HG03175 (cell line): ENCODE results near the gene ESRRB.
"Not testable (repeated sequence)": the region's sequence is repeated elsewhere in the genome, so short reads cannot be mapped to it uniquely, and the experiment has no call there.

Experiments used
- ATAC-seq: cut with Tn5 transposase; IDR thresholded peaks from one replicate; pipeline ENCODE4 v1.9.1; 2021; ENCODE audit warnings: mild to moderate bottlenecking, moderate library complexity; ENCODE audit not compliant: unreplicated experiment

Gene ESRRB

DNA sequence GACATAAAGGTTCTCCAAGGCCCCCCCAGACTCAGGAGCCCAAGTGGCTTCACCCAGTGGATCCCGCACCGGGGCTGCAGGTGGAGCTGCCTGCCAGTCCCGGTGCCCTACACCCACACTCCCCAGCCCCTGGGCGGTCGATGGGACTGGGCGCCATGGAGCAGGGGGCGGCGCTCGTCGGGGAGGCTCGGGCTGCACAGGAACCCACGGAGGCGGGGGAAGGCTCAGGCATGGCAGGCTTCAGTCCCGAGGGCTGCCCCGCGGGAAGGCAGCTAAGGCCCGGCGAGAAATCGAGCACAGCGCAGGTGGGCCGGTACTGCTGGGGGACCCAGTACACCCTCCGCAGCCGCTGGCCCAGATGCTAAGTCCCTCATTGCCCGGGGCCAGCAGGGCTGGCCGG is 160.7 kb downstream of the ESRRB start:
- not testable (repeated sequence) for ATAC-seq

DNA sequence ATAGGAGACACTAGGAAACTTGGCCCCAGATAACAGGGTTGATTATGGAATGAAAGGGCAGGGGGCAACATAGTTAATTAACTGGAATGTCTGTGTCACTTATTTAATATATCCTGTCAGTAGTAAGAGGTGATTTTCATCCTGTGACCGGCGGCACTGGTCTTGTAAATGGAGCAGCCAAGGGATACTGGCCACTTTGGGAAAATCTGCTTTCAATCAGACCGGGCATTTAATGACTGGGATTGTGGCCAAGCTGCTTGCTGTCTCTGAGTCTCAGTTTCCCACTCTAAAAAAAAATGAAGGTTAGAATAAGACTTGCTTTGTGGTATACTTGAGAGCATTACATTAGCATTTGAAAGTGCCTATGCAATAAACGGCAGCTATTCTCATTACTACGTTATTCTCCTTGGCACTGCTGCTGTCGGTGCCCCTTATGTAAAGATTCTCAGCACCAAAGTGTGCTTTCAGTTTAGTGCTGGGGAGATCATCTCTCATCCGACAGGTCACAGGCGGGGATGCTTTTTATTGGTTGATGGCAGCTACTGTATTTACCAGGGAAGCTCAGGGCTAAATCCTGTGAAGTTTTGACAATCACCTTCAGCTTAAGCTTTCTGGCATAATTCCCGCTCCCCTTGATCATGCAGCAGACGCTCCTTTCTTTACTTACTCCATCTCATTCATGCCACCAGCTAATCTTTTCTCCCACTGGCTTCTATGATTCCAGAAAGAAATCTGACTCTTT is 162.1 kb downstream of the ESRRB start:
- ATAC-seq, result no peak

DNA sequence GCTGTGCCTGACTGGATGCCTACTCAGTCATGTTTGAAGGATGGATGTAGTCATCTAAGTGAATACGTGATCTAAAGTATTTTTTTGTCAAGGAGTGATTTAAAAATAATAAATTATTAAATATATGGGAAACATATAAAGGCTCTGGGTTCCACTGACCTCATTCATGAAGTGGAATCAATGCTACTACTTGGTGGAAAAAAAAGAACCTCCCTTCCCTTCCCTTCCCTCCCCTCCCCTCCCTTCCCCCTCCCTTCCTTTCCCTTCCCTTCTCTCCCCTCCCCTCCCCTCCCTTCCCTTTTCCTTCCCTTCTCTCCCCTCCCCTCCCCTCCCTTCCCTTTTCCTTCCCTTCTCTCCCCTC is 162.7 kb downstream of the ESRRB start:
- ATAC-seq, result no peak

DNA sequence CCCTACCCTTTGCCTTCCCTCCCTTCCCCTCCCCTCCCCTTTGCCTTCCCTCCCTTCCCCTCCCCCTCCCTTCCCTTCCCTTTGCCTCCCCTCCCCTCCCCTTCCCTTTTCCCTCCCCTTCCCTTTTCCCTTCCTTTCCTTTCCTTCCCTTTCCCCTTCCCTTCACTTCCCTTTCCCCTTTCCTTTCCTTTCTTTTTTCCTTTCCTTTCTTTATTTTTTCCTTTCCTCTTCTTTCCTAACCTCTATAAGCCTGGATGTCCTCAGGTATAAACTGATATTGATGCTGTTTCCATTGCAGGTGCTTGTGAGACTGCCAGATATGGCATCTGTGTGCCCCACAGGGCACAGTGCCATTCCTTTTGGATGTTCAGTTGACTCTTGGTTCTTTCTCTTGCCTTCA is 163.2 kb downstream of the ESRRB start:
- ATAC-seq, result no peak

DNA sequence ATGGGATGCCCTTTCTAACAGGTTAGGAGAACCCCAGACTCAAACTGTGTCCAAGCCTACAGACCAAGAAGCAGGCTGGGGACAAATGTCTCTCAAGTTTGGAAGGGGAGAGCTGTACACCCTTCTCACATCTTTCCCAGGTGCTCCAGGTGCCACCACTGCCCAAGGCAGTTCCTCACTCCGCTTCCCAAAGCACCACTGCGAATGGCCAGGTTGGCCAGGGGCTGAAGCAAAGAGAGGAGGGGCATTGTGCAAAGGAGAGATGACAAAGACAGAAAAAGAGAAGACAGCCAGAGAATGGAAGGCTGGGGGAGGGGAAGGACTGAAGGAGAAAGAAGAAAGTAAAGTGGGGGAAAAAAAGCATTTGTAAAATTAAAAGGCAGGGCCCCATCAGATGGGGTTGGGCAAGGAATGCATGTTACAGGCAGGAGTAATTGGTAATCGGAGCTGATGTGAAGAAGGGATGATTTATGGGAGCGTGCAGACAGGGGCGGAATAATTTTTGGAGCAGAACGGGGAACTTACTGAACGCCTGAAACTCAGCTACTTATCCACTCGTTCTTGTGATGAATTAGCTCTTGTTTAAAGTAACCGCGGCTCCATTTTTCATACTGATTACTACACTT is 165.8 kb downstream of the ESRRB start:
- ATAC-seq, result no peak

DNA sequence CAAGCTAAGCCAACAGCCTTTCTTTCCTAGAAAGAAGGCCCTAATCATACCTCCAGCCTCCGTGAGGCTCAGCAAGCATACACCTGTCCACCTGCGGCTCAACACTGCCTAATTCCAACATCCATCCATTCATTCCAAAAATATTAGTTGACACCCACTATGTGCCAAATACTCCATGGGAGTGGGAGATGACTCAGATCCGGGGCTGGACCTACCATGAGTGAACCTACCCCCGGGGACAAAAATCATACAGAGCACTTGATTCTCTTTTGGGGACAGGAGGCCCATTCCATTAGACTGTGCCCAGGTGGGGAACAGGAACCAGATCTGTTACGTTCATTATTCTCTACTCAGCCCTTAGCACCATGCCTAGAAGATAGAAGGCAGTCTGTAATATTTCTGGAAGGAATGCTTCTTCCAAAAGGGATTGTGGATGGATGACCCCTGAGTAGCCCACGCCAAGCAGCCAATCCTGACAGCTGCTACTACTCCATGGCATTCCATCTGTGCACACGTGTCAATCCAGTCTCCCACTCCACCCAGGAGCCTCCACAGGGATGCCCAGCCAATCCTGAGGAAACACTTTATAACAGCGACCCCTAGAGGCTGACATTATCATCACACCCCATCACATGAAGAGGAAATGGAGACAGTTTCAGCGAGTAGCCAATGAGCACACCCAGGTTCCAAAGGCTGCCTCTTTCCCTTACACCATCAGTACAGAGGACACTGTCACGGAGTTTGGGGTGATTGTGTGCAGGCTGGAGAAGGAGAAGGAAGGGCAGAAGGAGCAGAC is 170.7 kb downstream of the ESRRB start:
- ATAC-seq, result no peak

DNA sequence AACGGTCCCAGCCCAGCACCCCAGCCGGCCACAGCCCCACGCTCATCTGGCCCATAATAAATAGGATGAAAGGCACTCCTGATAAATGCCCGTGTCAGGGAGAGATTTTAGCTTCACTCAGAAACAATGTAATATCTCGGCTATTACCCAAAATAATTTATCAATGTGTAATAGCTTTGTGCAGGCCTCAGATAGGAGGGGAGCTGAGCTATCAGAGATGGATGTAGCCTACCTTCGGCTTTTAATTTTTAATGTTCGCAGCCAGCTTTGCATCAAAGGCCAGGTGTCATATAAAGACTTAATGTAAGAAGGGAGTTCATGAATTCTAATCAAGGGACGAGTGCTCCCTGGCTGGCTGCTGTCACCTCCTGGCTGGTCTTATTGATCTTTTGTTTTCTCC is 171.9 kb downstream of the ESRRB start:
- ATAC-seq, result no peak

DNA sequence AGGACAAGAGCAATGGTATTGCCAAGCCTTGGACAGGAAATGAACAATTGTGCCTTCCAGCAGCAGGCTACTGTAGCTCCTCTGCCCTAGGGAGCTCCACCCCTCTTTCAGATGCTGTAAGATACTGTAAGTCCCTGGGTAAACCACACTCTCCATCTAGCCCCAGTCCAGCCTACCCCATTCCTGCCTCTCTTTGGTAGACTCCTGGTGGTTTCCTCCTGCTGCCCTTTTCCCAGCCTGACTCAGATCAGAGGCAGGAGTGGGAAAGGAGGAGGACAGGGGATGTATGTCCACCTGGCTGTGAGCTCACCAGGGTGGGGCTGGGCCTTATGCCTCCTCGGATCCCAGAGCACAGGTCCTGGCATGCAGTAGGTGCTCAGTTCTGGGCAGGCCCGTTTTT is 174.6 kb downstream of the ESRRB start:
- ATAC-seq, result no peak

DNA sequence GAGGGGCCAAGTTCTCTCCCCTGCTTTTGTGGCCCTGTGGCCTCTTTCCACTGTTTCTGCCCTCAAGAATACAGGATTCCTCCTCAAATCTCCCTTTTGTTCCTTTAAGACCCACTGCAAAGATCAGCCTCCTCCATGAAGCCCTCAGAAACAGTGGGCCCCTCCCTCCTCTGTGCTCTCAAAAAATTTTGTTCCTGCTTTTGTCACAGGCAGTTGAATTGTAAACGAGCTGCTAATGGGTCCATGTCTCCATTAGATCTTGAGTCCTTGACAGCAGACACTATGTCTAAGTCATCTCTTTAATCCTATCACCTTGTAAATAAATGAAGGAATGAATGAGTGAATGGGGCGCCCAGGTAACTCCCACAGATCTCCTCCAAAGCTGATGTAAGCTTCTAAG is 175.2 kb downstream of the ESRRB start:
- no peak for ATAC-seq
